IPS-18c (cell line): ENCODE measurements around the gene HBEGF.

Experiments
- H3K4me3 ChIP-seq: 2 replicates; pipeline ENCODE4 v1.7.0; 2013; ENCODE audit warnings: low read depth, mild to moderate bottlenecking, low read length, moderate library complexity; ENCODE audit not compliant: insufficient read depth
- H3K9me3 ChIP-seq: one replicate; pipeline ENCODE4 v1.6.1; 2013; ENCODE audit warnings: mild to moderate bottlenecking, low read length, moderate library complexity; ENCODE audit not compliant: control insufficient read depth, insufficient read depth

Gene HBEGF

GRCh38 chr5:140297283-140297682 lies 49.1 kb downstream of the HBEGF start:
- no peak overlapping the region for H3K4me3 ChIP-seq
- no peaks in the 10 kb centered on the region for H3K9me3 ChIP-seq

DNA sequence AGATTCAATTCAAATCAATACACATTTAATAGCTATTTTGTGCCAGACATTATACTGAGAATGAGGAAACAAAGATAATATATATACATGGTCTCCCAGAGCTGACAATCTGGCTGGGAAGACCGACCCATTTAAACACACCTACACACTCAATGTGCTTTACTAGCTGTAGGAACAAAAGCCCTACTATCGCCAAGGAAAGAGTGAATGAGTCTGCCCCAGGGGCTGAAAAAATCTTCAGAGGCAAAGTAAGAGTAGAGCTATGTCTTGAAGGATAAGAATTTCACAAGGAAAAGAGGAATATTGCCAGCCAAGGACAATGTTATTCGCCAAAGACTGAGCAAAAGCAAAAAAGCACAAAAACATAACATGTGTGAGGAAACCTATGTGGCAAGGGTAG lies 50.1 kb downstream of the HBEGF start:
- no peaks in the 10 kb centered on the region for H3K9me3 ChIP-seq
- no peak overlapping the region for H3K4me3 ChIP-seq

- Histone ChIP-seq H3K4me3 (no peak overlapping the region), H3K9me3 (no peaks in the 10 kb centered on the region)
Observed at GRCh38 chr5:140295414-140295813, 51.0 kb downstream of the HBEGF start.

- Histone ChIP-seq H3K9me3 (no peaks in the 10 kb centered on the region), H3K4me3 (no peak overlapping the region)
Observed at GRCh38 chr5:140294753-140295152, 51.6 kb downstream of the HBEGF start.

DNA sequence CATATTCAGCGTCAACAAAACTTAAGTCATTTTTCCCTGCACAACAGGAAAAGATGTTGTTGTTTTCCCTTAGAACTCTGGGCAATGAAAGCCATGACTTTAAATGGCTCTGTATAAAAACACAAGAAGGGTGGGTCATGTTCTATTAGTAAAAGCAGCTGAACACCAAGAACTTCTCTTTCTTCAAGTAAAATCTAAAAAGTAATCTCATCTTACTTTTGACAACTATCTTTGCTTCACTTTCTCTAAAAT lies 52.6 kb downstream of the HBEGF start:
- Histone ChIP-seq H3K4me3 (no peak overlapping the region), H3K9me3 (no peaks in the 10 kb centered on the region)

- no peak overlapping the region for H3K4me3 ChIP-seq
- no peaks in the 10 kb centered on the region for H3K9me3 ChIP-seq
Observed at GRCh38 chr5:140293091-140293848, 53.1 kb downstream of the HBEGF start.

DNA sequence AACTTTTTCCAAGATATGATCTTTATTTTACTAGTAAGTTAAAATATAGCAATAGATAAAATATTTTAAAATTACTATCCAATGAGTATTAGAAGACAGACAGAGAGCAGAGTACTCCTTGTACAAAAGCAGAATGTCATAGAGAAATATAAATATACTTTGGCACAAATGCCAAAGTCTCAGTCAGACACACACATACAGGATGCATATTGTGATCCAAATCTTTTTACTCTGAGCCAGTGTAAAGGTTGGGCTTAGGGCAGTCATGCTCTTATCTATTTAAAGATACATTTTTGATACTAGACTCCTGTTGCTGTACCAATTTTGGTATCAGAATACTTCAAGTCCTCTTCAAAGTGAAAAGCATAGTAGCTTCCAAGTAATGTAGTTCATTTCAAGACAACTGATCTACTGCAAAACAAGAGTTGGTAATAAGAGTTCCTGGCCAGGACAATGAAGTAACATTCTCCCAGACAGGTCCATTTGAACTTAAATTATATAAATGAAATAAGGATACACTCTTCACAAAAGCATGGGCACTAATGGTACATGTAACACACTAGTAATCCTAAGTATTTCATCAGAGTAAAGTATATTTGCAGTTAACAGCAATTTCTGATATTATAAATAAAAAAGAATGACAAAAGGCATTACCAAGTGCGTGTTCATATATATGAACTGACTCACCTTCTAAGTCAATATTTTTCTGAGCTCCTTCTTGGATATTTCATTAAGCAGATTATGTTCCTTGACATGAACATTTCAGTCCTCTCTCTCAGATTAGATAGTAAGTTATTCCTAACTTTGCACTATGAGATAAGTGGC lies 54.0 kb downstream of the HBEGF start:
- Histone ChIP-seq H3K9me3 (no peaks in the 10 kb centered on the region), H3K4me3 (no peak overlapping the region)

GRCh38 chr5:140287801-140288521 lies 58.4 kb downstream of the HBEGF start:
- H3K4me3 ChIP-seq: no peak overlapping the region
- H3K9me3 ChIP-seq: no peaks in the 10 kb centered on the region

DNA sequence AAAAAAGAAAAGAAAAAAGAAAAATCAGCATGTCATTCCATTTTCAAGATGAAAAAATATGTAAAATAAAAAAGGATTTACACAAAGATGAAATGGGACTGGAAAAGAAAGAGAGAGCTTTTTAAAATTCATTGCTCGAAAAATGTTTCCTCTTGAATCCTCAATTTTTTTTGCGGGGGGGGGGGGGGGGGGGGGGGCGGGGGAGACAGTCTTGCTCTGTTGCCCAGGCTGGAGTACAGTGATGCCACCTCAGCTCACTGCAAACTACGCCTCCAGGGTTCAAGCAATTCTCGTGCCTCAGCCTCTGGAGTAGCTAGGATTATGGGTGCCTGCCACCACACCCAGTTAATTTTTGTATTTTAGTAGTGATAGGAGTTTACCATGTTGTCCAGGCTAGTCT lies 60.0 kb downstream of the HBEGF start:
- no peak overlapping the region for H3K4me3 ChIP-seq
- no peaks in the 10 kb centered on the region for H3K9me3 ChIP-seq

DNA sequence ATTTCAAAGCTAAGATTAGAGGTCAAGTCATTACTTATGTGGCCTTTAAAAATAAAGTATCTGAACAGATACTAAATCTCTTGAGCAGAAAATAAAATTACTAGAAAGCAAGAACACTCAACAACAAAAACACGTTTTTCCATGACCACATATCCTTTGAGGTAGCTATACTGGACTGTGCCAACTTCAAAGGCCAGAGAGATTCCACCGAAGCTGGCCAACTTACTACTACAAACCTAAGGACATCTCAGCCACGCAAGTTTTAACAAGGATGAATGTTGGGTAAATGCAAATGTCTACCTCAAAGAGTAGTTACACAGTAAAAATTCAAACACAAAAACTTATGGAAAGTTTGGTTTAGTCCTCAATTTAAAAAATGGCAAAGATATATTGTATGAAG lies 62.4 kb downstream of the HBEGF start:
- Histone ChIP-seq H3K4me3 (no peak overlapping the region), H3K9me3 (no peaks in the 10 kb centered on the region)
